ENCODE measurements around the gene ADCY7. TPM values are rescaled to one million over a fixed set of nuclear protein-coding genes. Genes with fewer than 3 reads are reported as not detected.

Gene ADCY7
- total and polyA plus RNA-seq, 9 of the 15 experiments (the other 6 are each of a cell fraction or from before 2014, with no cell fraction given): 2.3 to 108 (median 28.6) TPM

DNA sequence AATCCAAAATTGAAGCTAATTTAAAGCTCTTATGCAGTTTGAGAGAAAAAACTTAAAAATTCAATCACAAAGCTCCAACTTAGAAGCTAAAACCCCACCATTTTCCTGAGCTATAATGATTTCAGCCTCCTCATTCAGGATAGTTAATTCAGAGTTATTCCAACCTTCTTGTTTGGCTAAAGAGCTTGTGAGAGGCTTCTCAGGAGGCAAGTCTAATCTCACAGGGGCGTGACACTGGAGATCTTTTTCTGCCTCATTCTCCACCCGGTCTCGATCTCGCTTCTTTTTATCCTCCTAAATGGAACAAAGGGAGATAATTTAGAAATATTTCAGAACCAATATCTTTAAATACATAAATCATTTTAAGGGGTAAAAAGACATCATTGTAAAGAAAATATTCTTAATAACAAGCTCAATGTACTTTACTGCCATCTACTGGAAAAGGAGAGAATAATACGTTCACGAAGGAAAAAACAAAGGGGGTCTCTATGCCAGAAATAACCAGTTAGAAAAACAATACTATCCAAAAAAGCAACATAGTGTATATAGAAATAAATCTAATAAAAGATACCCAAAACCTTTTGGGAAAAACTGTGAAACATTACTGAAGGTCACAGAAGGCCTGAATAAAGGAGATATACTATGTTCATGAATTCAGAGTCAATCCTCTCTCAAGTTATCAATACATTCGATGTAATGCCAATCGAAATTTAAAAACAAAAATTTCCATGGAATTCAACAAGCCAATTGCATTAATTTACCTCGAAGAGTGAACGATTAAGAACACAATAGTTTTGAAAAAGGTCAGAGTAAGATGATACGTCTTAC lies 88.5 kb downstream of the ADCY7 start:
- no peak for ATAC-seq
- WGBS (ENCODE audit: insufficient coverage, low coverage, missing lambda C conversion rate): 53% methylated on average over 11 of the region's 11 CpGs
- no peak overlapping the region for H3K4me3 ChIP-seq
- no peak overlapping the region for H3K9ac ChIP-seq (ENCODE audit: insufficient read depth in 1 of 2, low read depth in 2 of 2, low read length in 2 of 2)
- peak; percentile 37 for FAIRE-seq
- CTCF ChIA-PET (ENCODE audit: low intra/inter-chr PET ratio): interaction anchor here (1.0 to 1.7 kb wide), 4 partner anchors 27 to 329 kb away, joined by 3 to 9 read pairs (median 4); partner anchors contain the start of gene CNEP1R1
- H3K4me2 ChIP-seq (ENCODE audit: insufficient read depth, low read length): no peak overlapping the region
- no TSS peak for BruUV-seq (replicated peaks)
- H3K4me1 ChIP-seq (replicated peaks in 1 of 2; ENCODE audit: control insufficient read depth in 2 of 2, insufficient read depth in 2 of 2, low read length in 2 of 2): no peaks in the 10 kb centered on the region
- peaks cover 24% of the 10 kb centered on the region; the same call in 2 of the 3 replicates for H3K79me2 ChIP-seq (ENCODE audit: control insufficient read depth, insufficient read depth, low read length)
- no peaks in the 10 kb centered on the region for H4K20me1 ChIP-seq (replicated peaks; ENCODE audit: control insufficient read depth, insufficient read depth, low read length)
- in situ Hi-C loops (cut with MboI) (loop anchor here (10.0 kb wide), 1 partner anchor 140 kb away; no protein-coding TSS in a partner anchor), intact Hi-C loops (cut with micrococcal nuclease) (loop anchor here (1.0 to 5.0 kb wide), 3 partner anchors 28 to 328 kb away; partner anchors contain the start of gene CNEP1R1)
- H3K36me3 ChIP-seq (ENCODE audit: control insufficient read depth, insufficient read depth, low read length): peaks cover 87% of the 10 kb centered on the region
- POLR2A ChIA-PET: interaction anchor here (0.5 to 1.5 kb wide), 6 partner anchors 12 to 458 kb away, joined by 3 to 8 read pairs (median 4); no protein-coding TSS in a partner anchor
- no peaks in the 10 kb centered on the region for H3K9me1 ChIP-seq (ENCODE audit: control insufficient read depth, insufficient read depth, low read length)
- peak in 3 of 4 experiments; percentile 30 to 34 (median 34) for DNase-seq (ENCODE audit: extremely low read depth in 1 of 4, low spot score in 3 of 4)
- no peaks in the 10 kb centered on the region for H3K27me3 ChIP-seq (ENCODE audit: control insufficient read depth in 2 of 2, insufficient read depth in 2 of 2, low read length in 2 of 2)
- H3K9me3 ChIP-seq (replicated peaks; ENCODE audit: control insufficient read depth, insufficient read depth, low read depth, low read length): no peaks in the 10 kb centered on the region
- H2AFZ ChIP-seq (ENCODE audit: low read depth, low read length): no peak overlapping the region
- no peak overlapping the region for H3K27ac ChIP-seq (ENCODE audit: extremely low read depth, low read depth, low read length)
- TF ChIP-seq RAD21 (CRISPR knock-in tag; conservative IDR thresholded peaks at IDR 0.05 in 1 of 2, IDR thresholded peaks at IDR 0.05 in 1 of 2) (peak; percentile 62 to 69), MTF1 (CRISPR knock-in tag; IDR thresholded peaks at IDR 0.05; ENCODE audit: borderline replicate concordance) (no peak), TAF9B (IDR thresholded peaks at IDR 0.05; ENCODE audit: partially characterized antibody) (peak; percentile 12), IRF2 (CRISPR knock-in tag; IDR thresholded peaks at IDR 0.05) (no peak)
- TF ChIP-seq, protein P1, sequence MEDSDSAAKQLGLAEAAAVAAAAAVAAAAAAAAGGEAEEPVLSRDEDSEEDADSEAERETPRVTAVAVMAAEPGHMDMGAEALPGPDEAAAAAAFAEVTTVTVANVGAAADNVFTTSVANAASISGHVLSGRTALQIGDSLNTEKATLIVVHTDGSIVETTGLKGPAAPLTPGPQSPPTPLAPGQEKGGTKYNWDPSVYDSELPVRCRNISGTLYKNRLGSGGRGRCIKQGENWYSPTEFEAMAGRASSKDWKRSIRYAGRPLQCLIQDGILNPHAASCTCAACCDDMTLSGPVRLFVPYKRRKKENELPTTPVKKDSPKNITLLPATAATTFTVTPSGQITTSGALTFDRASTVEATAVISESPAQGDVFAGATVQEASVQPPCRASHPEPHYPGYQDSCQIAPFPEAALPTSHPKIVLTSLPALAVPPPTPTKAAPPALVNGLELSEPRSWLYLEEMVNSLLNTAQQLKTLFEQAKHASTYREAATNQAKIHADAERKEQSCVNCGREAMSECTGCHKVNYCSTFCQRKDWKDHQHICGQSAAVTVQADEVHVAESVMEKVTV (CRISPR knock-in tag; IDR thresholded peaks at IDR 0.05): peak; percentile 36; the same call in 1 of the 2 replicates
- TF ChIP-seq, protein P2, sequence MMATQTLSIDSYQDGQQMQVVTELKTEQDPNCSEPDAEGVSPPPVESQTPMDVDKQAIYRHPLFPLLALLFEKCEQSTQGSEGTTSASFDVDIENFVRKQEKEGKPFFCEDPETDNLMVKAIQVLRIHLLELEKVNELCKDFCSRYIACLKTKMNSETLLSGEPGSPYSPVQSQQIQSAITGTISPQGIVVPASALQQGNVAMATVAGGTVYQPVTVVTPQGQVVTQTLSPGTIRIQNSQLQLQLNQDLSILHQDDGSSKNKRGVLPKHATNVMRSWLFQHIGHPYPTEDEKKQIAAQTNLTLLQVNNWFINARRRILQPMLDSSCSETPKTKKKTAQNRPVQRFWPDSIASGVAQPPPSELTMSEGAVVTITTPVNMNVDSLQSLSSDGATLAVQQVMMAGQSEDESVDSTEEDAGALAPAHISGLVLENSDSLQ (IDR thresholded peaks at IDR 0.05): peak; percentile 40
- TF ChIP-seq, protein P3, sequence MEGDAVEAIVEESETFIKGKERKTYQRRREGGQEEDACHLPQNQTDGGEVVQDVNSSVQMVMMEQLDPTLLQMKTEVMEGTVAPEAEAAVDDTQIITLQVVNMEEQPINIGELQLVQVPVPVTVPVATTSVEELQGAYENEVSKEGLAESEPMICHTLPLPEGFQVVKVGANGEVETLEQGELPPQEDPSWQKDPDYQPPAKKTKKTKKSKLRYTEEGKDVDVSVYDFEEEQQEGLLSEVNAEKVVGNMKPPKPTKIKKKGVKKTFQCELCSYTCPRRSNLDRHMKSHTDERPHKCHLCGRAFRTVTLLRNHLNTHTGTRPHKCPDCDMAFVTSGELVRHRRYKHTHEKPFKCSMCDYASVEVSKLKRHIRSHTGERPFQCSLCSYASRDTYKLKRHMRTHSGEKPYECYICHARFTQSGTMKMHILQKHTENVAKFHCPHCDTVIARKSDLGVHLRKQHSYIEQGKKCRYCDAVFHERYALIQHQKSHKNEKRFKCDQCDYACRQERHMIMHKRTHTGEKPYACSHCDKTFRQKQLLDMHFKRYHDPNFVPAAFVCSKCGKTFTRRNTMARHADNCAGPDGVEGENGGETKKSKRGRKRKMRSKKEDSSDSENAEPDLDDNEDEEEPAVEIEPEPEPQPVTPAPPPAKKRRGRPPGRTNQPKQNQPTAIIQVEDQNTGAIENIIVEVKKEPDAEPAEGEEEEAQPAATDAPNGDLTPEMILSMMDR (IDR thresholded peaks at IDR 0.05 in 2 of 3, conservative IDR thresholded peaks at IDR 0.05 in 1 of 3; ENCODE audit: insufficient read depth in 2 of 3, low read depth in 1 of 3, low read length in 3 of 3): peak in 2 of 3 experiments; percentile 32 to 67; a peak in 3 of 6 replicates
- TF ChIP-seq, protein P4, sequence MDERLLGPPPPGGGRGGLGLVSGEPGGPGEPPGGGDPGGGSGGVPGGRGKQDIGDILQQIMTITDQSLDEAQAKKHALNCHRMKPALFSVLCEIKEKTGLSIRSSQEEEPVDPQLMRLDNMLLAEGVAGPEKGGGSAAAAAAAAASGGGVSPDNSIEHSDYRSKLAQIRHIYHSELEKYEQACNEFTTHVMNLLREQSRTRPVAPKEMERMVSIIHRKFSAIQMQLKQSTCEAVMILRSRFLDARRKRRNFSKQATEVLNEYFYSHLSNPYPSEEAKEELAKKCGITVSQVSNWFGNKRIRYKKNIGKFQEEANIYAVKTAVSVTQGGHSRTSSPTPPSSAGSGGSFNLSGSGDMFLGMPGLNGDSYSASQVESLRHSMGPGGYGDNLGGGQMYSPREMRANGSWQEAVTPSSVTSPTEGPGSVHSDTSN (CRISPR knock-in tag; IDR thresholded peaks at IDR 0.05; ENCODE audit: low read depth): no peak
- TF ChIP-seq, protein P4 (tag; conservative IDR thresholded peaks at IDR 0.05; ENCODE audit: low read depth): 0 out of 2 replicates have a peak, but pooled peaks have one; percentile 40
